ENCODE data around the gene OSBPL9.
"Not testable (repeated sequence)": the region's sequence is repeated elsewhere in the genome, so short reads cannot be mapped to it uniquely, and the experiment has no call there.

Gene OSBPL9

DNA sequence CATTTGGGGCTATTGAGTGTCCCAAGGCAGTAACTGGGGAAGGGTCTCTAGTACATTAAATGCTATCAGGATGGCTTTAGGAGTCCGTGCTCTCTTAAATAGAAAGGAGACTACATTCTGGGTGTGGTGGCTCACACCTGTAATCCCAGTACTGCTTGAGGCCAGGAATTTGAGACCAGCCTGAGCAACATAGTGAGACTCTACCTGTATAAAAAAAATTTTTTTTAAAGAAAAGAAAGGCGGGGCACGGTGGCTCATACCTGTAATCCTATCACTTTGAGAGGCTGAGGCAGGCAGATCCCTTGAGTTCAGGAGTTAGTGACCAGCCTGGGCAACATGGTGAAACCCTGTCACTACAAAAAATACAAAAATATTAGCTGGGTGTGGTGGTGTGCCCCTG, 21.5 kb downstream of the OSBPL9 start:
- DNase-seq, result no peak

DNA sequence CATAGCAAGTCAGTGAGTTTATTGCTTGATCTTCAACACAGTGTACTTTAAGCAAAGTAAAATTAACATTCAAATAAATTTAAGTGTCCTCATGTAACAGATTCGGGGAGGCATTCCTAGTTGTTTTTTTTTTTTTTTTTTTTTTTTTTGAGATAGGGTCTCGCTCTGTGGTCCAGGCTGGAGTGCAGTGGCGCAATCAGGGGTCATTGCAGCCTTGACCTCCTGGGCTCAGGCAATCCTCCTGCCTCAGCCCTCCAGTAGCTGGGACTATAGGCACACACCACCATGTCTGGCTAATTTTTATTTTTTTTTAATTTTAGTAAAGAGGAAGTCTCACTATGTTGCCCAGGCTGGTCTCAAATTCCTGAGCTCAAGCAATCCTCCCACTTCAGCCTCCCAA, 22.8 kb downstream of the OSBPL9 start:
- DNase-seq, result no peak

DNA sequence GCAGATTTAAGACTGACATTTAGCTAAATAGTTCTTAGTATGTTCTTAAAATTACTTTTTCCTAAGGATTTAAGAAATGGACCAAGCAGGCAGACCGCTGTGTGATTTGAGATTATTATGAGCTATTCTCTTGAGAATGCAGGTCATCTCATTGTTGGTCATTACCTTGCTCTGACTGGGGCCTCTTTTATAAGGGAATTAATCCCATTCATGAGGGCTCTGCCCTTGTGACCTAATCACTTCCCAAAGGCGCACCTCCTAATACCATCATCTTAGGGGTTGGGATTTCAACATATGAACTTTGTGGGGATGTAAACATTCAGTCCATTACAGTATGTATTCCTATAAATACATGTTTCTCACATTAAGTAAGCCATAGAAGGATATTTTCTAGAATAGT, 24.2 kb downstream of the OSBPL9 start:
- DNase-seq, result no peak

DNA sequence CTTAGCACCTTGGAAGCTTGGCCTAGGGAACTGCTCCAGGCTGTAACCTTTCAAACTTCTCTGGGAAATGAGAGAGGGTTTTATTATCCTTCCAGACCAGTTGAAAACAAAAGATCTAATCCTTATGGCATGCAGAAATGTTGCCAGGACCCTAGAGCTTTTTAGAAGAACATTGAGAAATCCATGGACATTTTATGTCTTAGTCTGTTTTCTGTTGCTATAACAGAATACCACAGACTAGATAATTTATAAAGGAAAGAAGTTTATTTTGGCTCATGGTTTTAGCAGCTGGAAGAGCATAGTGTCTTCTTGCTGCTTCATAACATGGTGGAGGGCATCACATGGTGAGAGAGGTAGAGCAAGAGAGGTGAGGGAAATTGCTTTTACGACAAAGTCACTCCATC, 25.8 kb downstream of the OSBPL9 start:
- DNase-seq, result no peak

DNA sequence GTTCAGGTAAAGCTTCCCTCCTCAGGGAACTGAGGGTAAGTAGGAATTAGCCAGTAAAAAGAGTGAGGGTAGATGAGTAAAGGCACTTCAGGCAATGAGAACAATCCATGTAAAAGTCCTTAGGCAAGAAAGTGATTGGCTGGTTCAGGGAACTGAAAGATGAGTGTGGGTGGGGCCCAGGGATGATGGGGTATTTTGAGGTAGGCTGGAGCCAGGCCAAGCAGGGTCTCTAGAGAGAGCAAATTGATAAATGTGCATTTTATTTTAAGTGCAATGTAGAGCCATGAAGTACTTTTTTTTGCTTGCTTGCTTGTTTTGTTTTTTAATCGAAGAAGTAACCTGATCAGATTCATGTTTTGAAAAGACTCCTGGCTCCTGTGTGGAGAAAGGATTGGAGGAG, 26.5 kb downstream of the OSBPL9 start:
- DNase-seq, result peak; percentile 63

DNA sequence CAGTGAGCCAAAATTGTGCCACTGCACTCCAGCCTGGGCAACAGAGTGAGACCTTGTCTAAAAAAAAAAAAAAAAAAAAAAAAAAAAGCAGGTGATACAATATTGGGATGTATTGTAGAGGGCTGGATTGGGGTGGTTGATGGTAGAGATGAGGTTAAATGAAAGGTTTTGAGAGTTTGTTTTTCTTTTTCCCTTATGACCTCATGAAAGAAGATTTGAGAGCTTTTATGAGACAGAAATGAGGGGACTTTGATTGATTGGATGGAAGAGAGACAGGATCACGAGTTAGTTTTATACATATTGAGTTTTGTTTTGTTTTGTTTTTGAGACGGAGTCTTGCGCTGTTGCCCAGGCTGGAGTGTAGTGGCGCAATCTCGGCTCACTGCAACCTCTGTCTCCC, 27.1 kb downstream of the OSBPL9 start:
- no peak for DNase-seq

DNA sequence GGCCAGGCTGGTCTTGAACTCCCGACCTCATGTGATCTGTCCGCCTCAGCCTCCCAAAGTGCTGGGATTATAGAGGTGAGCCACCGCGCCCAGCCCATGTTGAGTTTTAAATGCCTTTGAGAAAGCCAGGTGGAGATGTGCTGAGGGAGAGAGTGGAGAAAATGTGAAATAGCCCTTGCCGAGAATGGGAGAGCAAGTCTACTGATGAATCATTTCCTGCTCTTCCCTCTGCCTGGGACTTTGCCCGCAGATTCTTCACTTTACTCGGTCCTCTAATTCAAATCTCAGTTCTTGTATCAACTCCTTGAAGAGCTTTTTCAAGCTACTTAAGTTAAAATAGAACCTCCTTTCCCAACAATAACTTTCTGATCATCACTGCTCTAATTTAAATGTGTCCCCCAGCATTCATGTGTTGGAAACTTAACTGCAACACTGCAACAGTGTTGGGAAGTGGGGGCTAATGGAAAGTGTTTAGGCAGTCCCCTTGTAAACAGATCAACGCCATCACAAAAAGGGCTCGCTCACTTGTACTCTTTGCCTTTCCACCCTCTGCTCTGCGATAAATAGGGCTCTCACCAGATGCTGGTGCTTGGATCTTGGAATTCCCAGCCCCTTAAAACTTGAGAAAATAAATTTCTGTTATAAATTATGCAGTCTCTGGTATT, 27.8 kb downstream of the OSBPL9 start:
- DNase-seq, result no peak

DNA sequence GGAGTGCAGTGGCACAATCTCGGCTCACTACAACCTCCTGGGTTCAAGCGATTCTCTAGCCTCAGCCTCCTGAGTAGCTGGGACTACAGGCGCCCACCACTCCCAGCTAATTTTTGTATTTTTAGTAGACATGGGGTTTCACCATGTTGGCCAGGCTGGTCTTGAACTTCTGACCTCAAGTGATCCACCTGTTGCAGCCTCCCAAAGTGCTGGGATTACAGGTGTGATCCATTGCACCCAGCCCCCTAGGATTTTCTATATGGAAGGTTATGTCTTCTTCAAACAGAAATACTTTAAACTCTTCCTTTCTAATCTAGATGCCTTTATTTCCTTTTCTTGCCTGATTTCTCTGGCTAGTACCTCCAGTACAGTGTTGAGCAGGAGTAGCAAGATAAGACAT, 29.7 kb downstream of the OSBPL9 start:
- not testable (repeated sequence) for DNase-seq

DNA sequence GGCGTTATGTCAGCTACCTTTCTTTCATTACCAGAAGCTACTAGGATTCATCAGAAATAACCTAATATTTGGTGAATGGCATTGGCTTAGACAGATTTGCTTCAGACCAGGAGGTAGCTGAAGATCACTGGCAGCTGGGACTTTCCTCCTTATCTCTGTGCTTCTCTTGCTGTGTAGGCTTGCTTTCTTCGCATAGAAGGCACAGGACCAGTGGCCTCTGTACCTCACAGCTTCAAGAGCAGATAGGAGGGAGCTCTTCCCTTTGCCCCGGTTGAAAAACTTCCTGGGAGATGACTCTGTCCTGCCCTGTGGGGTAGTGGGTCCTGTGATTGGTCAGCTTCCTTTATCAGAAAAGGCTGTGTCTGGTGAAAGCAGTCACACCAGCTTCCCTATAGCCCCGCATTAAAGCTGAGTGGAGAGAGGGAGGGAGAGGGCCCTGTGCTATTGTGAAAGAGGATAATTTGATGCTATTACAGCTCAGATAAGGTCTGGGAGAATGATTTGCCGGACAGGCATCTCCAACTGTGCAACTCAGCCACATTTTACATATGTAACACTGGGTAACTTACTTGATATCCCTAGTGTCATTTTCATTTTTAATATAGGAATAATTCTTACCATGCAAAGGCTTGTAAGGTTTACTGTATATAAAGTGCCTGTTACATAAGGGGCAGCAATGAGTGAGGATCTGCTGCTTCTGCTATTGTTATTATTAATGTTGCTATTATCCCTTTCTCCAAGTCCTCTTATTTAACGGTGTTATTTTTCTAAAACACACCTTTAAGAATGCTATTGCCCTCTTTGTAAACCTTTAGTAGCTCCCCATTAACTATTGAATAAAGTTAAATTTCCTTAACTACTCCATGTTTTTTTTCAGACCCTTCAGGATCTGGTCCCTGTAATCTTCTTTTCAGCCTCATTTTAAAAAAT, 31.6 kb downstream of the OSBPL9 start:
- DNase-seq, result no peak

DNA sequence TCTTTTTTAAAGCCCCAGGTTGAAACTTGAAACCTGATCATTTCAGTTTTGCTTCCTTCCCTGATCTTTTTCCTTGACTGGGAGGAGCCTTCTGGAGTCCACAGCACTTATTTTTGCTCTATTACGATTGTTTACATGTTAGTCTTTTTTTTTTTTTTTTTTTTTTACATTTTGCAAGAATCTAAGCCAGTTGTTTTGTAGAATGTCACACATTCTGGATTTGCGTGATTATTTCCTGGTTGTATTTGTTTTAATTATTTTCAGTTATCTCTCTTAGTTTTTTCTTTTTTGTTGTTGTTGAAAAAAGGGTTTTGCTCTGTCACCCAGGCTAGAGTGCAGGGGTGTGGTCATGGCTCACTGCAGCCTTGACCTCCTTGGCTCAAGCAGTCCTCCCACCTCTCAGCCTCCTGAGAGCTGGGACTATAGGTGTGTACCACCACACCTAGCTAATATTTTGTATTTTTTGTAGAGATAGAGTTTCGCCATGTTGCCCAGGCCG, 32.8 kb downstream of the OSBPL9 start:
- DNase-seq, result no peak

DNA sequence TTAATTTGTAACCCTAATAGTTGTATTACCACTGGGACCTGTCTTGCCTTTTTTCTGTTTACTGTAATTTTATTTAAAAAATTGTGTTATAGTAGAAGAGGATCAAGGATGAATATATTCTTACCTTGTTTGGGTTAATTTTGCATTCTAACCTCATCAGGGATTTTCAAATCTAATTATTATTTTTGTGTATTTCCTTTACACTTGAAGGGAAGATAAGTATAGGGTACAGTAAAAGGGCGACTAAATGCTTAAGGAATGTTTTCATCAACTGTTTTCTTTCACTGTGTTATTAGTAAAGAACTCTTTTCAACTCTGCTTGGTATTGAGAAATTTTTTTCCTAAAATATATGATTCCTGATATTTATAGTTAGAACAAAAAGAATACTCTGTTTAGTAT, 33.3 kb downstream of the OSBPL9 start:
- DNase-seq, result no peak

DNA sequence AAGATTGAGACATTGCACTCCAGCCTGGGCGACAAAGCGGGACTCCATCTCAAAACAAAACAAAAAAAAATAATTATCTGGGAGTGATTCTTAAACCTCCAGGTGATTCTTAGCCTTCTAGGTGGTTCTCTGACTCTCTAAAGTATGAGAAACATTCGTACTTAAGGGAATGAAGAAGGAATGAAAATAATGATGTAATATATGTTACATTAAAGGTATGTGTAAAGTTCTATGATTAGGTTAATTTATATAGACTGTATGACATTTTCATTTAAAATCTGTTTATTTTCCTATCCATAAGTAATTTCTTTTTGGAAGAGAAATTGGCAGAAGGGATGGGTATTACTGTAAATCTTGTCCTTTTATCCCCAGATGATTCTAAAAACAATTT, 34.7 kb downstream of the OSBPL9 start:
- DNase-seq, result no peak

DNA sequence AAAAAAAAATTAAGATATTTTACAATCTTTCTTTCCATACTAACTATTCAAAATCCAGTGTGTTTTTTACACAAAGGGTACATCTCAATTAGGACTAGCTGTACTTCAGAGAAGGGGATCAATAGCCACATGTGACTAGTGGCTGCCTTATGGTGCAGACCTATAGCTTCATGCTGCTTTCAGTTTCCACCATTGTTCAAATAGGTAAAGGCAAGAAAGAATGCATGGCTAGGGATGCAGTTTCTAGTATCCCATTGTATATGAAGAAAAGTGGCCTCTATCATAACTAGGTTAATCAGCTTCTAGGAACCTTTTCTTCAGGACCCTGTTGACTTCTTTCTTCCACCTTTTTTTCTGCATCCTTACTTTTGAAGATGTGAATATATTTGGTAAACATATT, 35.7 kb downstream of the OSBPL9 start:
- no peak for DNase-seq

DNA sequence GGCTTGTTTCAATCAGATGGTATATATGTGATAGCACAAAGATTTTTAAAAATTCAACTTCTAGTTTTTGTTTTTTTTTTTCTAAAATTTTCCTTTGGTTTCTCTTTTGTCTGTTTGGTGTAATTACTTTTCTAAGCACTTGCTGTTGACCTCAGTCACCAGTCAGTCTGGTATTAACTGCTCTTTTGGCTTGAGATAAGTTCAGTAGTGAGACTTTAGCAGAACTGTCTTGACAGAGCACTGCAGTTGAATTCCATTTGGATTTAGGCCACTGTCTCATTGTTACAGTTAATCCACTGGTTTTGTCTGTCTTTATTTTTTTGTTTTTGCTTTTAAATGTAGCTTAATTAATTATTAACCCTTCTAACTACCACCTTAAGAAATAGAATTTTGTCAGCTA, 36.2 kb downstream of the OSBPL9 start:
- DNase-seq, result no peak

DNA sequence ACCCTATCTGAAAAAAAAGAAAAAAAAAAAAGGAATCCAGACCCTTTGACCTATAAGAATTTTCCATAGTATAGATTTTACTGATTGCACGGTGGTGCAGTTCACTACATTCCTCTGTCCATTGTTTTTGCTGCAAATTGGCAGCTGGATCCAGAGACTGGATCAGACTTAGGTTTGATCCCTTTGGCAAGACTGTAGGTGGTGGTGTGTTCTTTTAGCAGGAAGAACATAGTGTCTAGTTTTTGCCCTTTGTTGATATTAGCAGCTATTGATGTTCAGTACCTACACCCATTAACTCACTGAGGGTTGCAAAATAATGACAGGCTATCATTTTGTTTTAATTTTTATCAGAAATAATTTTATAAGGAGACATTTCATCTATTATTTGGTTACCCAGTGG, 37.1 kb downstream of the OSBPL9 start:
- DNase-seq, result no peak

DNA sequence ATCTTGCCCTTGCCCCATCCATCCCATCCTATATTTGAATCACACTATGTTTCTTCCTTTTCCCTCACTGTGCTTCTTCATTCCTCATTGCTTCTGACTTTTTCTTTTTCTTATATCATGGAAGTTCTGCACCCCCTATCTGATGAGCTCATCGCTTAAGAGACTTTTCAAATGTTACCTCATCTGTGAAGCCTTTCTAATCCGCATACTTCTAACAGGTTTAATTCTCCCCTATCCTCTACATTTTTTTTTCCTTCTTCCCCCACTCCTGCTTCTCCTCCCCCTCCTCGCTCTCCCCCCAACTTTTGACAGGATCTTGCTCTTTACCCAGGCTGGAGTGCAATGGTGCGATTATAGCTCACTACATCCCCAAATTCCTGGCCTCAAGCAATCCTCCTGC, 39.5 kb downstream of the OSBPL9 start:
- DNase-seq, result no peak

DNA sequence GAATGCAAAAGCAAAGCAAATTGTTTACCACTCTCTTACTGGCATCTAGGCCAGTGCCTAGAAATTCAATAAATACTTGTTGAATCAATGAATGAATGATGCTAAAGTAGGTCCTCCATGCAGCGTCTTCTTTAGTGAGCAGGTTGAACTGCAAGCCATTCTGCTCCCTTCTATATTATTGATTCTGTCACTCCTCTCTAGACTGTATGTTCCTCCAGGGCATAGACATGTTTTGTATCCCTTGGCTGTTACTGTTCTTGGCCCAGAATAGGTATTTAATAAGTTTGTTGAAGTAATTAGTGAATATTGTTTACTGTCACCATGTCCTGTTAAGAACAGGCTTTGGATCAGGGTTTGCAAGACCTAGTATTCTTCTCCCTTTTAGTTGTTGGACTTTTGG, 43.7 kb downstream of the OSBPL9 start:
- DNase-seq, result no peak

DNA sequence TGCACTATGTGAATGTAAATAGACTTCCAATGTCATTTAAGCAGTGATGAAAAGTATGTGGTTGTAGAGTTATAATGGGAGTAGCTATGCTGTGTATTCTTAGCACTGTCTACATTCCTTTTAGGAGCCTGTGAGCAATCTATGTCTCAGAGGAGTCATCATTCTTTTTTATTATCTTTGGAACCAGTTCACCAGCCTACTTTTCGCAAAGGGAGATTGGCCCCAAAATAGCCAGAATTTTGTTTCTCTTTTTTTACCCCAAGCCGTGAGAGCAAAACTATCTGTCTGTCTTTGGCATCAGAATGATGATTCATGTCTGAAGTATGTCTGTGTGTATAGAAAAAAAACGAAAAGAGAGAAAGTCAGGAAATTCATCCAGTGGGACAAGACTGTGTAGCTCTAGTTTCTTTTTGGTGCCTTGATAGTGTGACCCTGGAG, 44.2 kb downstream of the OSBPL9 start:
- no peak for DNase-seq

DNA sequence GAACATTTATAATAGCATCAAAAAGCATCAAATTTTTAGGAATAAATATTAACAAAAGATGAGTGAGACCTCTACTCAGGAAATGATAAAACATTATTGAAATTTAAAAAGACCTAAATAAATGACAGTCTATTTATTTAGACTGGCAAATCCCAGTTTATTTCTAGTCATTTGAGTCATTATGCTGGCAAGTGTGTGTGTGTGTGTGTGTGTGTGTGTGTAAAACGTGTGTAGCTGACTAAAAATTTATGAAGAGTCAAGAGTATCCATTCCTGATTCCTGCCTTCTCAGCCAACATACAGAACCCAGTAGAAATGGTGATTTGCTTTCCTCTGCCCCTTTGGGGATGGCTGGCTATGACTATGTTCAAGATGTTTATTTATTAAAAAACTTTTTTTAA, 46.2 kb downstream of the OSBPL9 start:
- DNase-seq, result no peak

DNA sequence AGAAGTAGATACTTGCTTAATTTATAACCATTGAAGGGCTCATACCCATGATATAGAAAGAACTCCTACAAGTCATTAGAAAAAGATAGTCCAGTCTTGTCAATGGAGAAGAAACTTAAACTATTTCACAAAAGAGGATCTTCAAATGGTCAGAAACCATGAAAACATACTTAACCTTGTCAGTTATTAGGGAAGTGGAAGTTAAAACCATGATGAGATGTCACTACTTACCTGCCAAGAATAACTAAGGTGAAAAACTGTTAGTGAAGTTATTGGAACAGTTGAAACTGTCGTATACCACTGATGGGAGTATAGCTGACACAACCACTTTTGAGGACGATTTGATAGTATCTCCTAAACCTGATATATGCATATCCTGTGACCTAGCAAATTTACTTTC, 46.8 kb downstream of the OSBPL9 start:
- DNase-seq, result no peak

DNA sequence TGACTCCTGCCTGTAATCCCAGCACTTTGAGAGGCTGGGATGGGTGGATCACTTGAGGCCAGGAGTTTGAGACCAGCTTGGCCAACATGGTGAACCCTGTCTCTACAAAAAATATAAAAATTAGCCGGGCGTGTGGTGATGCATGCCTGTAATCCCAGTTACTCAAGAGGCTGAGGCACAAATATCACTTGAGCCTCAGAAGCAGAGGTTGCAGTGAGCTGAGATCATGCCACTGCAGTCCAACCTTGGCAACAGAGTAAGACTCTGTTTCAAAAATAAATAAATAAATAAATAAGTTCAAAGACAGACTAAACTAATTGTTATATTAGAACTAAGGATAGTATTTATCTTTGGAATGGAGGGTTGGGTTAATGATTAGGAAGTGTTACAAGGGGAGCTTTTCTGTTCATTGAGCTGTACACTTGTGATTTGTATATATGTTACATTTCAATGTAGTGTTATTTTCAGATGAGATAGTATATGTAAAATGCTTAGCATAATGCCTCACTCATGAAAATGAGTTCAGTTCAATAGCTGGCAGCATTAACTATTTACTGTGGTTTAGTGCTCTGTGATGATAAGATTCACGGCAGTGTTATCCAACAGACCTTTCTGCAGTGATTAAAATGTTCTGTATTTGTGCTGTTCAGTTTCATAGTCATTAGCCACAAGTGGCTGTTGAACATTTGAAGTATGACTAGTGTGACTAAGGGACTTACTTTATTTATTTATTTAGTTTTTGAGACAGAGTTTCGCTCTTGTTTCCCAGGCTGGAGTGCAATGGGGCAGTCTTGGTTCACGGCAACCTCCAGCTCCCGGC, 47.7 kb downstream of the OSBPL9 start:
- DNase-seq, result peak; percentile 79

DNA sequence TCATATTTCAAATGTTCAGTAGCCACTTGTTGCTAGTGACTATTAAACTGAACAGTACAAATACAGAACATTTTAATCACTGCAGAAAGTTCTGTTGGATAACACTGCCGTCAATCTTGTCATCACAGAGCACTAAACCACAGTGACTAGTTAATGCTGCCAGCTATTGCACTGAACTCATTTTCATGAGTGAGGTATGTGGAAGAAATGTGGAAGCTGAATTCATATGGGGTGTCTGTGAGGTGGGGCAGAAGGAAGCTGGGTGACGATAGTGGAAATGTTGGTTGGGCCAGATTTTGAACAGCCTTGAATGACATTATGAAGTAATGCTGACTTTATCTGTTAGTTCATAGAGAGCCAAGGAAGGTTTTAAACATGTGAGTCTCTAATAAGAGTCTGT, 49.6 kb downstream of the OSBPL9 start:
- no peak for DNase-seq

DNA sequence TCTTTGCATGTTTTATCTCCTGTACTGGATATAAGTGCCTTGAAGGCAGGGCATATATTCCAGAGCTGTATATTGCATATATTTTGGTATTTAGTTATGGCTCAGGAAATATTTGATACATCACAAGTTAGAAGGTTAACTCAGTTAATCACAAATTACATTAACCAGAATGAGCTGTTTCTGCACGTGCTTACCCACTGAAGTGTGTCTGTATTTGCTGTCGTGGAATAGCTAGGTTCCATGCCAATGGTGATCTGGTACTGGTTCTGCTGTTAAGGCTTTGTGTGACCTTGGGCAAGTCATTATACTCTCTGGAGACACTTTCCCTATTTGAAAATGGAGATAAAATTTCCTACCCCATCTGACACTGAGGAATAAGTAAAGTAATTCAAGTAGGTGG, 50.7 kb downstream of the OSBPL9 start:
- DNase-seq, result no peak
